ENCODE measurements around the gene IGLON5.

Gene IGLON5

DNA sequence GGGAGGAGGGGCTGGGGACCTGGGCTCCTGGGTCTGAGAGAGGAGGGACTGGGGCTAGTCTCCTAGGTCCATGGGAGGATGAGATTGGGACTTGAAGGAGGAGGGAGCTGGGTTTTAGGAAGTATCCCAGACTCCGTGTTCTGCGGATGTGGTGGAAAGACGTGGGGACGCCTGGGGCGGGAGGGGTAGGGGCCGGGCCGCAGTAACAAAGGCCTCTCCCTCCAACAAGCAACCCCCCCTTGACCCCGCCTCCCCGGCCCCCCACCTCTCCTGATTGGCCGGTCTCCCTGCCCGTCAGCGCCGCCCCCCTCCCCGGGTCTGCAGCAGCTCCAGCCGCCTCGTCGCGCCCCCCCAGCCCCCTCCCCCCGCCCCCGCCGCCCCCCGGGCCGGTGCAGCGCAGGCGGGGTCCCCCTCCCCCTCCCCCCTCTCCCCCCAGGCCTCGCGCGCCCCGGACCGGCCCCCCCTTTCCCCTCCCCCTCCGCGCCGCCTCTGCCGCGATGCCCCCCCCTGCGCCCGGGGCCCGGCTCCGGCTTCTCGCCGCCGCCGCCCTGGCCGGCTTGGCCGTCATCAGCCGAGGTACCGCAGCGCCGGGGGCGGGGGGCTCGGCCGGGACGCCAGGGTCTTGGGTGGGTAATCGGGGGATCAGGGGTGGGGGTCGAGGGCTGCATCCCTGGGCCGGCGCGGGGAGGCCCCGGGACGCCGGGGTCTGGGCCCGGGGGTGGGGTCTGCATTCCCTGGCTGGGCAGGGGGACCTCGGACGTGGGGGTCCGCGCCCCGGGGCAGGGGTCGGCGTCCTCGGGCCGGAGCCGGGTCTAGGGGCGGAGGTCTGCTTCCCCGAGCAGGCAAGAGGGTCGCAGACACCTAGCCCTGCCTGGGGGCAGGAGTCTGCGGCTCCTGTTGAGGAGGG lies at the start of gene IGLON5:
IGLON5 (plus strand) TSS at position 294 of the 907 bp plus-strand sequence; CDS start at position 498, 204 bp downstream.
- ATAC-seq = no peak
- TF ChIP-seq ZNF70 (CRISPR knock-in tag; IDR thresholded peaks at IDR 0.05) (no peak), OSR1 (CRISPR knock-in tag; IDR thresholded peaks at IDR 0.05) (no peak), ZNF8 (CRISPR knock-in tag; IDR thresholded peaks at IDR 0.05) (no peak), BACH2 (CRISPR knock-in tag; IDR thresholded peaks at IDR 0.05; ENCODE audit: borderline replicate concordance) (no peak), TCF4 (CRISPR knock-in tag; IDR thresholded peaks at IDR 0.05; ENCODE audit: borderline replicate concordance) (no peak), RARB (CRISPR knock-in tag; IDR thresholded peaks at IDR 0.05) (no peak), TOX (CRISPR knock-in tag; IDR thresholded peaks at IDR 0.05; ENCODE audit: borderline replicate concordance) (no peak)
- TF ChIP-seq, protein P1, sequence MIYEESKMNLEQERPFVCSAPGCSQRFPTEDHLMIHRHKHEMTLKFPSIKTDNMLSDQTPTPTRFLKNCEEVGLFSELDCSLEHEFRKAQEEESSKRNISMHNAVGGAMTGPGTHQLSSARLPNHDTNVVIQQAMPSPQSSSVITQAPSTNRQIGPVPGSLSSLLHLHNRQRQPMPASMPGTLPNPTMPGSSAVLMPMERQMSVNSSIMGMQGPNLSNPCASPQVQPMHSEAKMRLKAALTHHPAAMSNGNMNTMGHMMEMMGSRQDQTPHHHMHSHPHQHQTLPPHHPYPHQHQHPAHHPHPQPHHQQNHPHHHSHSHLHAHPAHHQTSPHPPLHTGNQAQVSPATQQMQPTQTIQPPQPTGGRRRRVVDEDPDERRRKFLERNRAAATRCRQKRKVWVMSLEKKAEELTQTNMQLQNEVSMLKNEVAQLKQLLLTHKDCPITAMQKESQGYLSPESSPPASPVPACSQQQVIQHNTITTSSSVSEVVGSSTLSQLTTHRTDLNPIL (CRISPR knock-in tag; IDR thresholded peaks at IDR 0.05; ENCODE audit: low read depth) = no peak
- TF ChIP-seq, protein P2, sequence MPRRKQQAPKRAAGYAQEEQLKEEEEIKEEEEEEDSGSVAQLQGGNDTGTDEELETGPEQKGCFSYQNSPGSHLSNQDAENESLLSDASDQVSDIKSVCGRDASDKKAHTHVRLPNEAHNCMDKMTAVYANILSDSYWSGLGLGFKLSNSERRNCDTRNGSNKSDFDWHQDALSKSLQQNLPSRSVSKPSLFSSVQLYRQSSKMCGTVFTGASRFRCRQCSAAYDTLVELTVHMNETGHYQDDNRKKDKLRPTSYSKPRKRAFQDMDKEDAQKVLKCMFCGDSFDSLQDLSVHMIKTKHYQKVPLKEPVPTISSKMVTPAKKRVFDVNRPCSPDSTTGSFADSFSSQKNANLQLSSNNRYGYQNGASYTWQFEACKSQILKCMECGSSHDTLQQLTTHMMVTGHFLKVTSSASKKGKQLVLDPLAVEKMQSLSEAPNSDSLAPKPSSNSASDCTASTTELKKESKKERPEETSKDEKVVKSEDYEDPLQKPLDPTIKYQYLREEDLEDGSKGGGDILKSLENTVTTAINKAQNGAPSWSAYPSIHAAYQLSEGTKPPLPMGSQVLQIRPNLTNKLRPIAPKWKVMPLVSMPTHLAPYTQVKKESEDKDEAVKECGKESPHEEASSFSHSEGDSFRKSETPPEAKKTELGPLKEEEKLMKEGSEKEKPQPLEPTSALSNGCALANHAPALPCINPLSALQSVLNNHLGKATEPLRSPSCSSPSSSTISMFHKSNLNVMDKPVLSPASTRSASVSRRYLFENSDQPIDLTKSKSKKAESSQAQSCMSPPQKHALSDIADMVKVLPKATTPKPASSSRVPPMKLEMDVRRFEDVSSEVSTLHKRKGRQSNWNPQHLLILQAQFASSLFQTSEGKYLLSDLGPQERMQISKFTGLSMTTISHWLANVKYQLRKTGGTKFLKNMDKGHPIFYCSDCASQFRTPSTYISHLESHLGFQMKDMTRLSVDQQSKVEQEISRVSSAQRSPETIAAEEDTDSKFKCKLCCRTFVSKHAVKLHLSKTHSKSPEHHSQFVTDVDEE (CRISPR knock-in tag; IDR thresholded peaks at IDR 0.05) = no peak

DNA sequence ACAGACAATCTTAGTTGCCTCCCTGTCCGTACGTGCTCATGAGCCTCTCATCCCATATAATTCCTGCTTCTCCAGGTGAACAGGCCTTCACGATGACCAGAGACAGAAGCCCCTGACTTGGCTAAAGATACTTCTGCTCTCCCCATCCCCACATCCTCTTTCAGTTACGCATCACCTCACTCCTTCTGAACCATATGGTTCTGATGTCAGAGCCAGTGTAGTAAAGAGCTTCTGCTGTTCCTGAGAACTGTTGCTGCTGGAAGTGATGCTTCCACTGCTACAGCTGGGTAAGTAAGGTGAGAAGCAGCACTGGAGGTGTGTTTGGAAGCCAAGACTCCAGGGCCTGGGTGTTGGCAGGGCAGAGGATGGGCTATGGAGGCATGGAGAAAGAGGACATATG lies 47.6 kb upstream of the IGLON5 start:
- TF ChIP-seq ZNF565 (CRISPR knock-in tag; conservative IDR thresholded peaks at IDR 0.05; ENCODE audit: low read depth) (no peak), ISL1 (CRISPR knock-in tag; IDR thresholded peaks at IDR 0.05) (no peak), OSR1 (CRISPR knock-in tag; IDR thresholded peaks at IDR 0.05) (no peak), ARNTL (CRISPR knock-in tag; IDR thresholded peaks at IDR 0.05; ENCODE audit: borderline replicate concordance, low read depth) (no peak), SNAI2 (CRISPR knock-in tag; IDR thresholded peaks at IDR 0.05) (no peak), TCF4 (CRISPR knock-in tag; IDR thresholded peaks at IDR 0.05; ENCODE audit: borderline replicate concordance) (no peak), ESRRG (CRISPR knock-in tag; IDR thresholded peaks at IDR 0.05) (no peak), ZNF70 (CRISPR knock-in tag; IDR thresholded peaks at IDR 0.05) (no peak), RARB (CRISPR knock-in tag; IDR thresholded peaks at IDR 0.05) (no peak), ZFP3 (CRISPR knock-in tag; IDR thresholded peaks at IDR 0.05) (no peak), CSDC2 (CRISPR knock-in tag; IDR thresholded peaks at IDR 0.05) (no peak), BACH2 (CRISPR knock-in tag; IDR thresholded peaks at IDR 0.05; ENCODE audit: borderline replicate concordance) (no peak), ZNF8 (CRISPR knock-in tag; IDR thresholded peaks at IDR 0.05) (no peak)
- TF ChIP-seq, protein P3, sequence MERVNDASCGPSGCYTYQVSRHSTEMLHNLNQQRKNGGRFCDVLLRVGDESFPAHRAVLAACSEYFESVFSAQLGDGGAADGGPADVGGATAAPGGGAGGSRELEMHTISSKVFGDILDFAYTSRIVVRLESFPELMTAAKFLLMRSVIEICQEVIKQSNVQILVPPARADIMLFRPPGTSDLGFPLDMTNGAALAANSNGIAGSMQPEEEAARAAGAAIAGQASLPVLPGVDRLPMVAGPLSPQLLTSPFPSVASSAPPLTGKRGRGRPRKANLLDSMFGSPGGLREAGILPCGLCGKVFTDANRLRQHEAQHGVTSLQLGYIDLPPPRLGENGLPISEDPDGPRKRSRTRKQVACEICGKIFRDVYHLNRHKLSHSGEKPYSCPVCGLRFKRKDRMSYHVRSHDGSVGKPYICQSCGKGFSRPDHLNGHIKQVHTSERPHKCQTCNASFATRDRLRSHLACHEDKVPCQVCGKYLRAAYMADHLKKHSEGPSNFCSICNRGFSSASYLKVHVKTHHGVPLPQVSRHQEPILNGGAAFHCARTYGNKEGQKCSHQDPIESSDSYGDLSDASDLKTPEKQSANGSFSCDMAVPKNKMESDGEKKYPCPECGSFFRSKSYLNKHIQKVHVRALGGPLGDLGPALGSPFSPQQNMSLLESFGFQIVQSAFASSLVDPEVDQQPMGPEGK (CRISPR knock-in tag; IDR thresholded peaks at IDR 0.05; ENCODE audit: borderline replicate concordance) = no peak
- TF ChIP-seq, protein P4, sequence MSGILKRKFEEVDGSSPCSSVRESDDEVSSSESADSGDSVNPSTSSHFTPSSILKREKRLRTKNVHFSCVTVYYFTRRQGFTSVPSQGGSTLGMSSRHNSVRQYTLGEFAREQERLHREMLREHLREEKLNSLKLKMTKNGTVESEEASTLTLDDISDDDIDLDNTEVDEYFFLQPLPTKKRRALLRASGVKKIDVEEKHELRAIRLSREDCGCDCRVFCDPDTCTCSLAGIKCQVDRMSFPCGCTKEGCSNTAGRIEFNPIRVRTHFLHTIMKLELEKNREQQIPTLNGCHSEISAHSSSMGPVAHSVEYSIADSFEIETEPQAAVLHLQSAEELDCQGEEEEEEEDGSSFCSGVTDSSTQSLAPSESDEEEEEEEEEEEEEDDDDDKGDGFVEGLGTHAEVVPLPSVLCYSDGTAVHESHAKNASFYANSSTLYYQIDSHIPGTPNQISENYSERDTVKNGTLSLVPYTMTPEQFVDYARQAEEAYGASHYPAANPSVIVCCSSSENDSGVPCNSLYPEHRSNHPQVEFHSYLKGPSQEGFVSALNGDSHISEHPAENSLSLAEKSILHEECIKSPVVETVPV (CRISPR knock-in tag; IDR thresholded peaks at IDR 0.05) = no peak
- TF ChIP-seq, protein P1 (CRISPR knock-in tag; IDR thresholded peaks at IDR 0.05; ENCODE audit: low read depth) = no peak
- TF ChIP-seq, protein P2 (CRISPR knock-in tag; IDR thresholded peaks at IDR 0.05) = no peak
- TF ChIP-seq, protein P5, sequence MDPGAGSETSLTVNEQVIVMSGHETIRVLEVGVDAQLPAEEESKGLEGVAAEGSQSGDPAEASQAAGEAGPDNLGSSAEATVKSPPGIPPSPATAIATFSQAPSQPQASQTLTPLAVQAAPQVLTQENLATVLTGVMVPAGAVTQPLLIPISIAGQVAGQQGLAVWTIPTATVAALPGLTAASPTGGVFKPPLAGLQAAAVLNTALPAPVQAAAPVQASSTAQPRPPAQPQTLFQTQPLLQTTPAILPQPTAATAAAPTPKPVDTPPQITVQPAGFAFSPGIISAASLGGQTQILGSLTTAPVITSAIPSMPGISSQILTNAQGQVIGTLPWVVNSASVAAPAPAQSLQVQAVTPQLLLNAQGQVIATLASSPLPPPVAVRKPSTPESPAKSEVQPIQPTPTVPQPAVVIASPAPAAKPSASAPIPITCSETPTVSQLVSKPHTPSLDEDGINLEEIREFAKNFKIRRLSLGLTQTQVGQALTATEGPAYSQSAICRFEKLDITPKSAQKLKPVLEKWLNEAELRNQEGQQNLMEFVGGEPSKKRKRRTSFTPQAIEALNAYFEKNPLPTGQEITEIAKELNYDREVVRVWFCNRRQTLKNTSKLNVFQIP (CRISPR knock-in tag; IDR thresholded peaks at IDR 0.05; ENCODE audit: borderline replicate concordance, low read depth) = no peak
- no peak for ATAC-seq

Measured in SK-N-SH treated with all-trans-retinoic acid at 6 μM for 48 hours (cell line).